Endothelial cell of umbilical vein (primary cell): Measurements from ENCODE around the gene SPDYE1. TPM values are rescaled to one million over a fixed set of nuclear protein-coding genes. Genes with fewer than 3 reads are reported as not detected.

Experiments
- BruUV-seq: library from RNA; stranded (reverse); fragments of 400-500 nt; replicated peaks from 2 replicates; lab custom pipeline; 2021; lab: Mats Ljungman, UMichigan
- CTCF ChIA-PET: fragments of 300-600, 350-600 bp; sonication (Branson Sonifier 250); formaldehyde crosslinking; loops from one replicate; lab custom pipeline; 2021; ENCODE audit warnings: antibody characterized with exemption, inconsistent platforms; lab: Charles Lee
- POLR2A ChIA-PET: fragments of 300-600, 350-600 bp; sonication (Branson Sonifier 250); formaldehyde crosslinking; loops from one replicate; lab custom pipeline; 2021; ENCODE audit warnings: antibody characterized with exemption, inconsistent platforms; lab: Charles Lee
- DNase-seq: peaks from one replicate; pipeline ENCODE4 v3.0.0-alpha.2; 2011; ENCODE audit warnings: low read depth, low spot score
- FAIRE-seq: peaks from 2 replicates; lab custom pipeline; 2011; peaks lifted over from hg19 to GRCh38; lab: Jason Lieb, UNC
- H2AFZ ChIP-seq: 2 replicates; pipeline ENCODE4 v1.6.0; 2012; ENCODE audit warnings: low read depth, low read length, control low read depth, inconsistent platforms
- H3K27ac ChIP-seq: 2 replicates; pipeline ENCODE4 v1.5.1; 2011; ENCODE audit warnings: low read depth, mild to moderate bottlenecking, control low read depth, low read length, moderate library complexity; ENCODE audit not compliant: insufficient read depth
- H3K27me3 ChIP-seq, 2 experiments: 2 replicates each; pipeline versions ENCODE4 v1.6.0 to v1.6.1; 2011; ENCODE audit warnings: low read length in 2 of 2, mixed read lengths in 1 of 2; ENCODE audit not compliant: control insufficient read depth in 2 of 2, insufficient read depth in 2 of 2
- H3K36me3 ChIP-seq, 2 experiments: 2 replicates in 1 of 2; 3 replicates in 1 of 2; pipeline ENCODE4 v1.5.1; 2011; ENCODE audit warnings: low read length in 2 of 2, mild to moderate bottlenecking in 1 of 2, moderate library complexity in 1 of 2; ENCODE audit not compliant: control insufficient read depth in 2 of 2, insufficient read depth in 2 of 2; ENCODE audit errors: extremely low read depth in 1 of 2
- H3K4me1 ChIP-seq: 3 replicates; pipeline ENCODE4 v1.5.1; 2011; ENCODE audit warnings: mild to moderate bottlenecking, low read length; ENCODE audit not compliant: control insufficient read depth, insufficient read depth; ENCODE audit errors: extremely low read depth
- H3K4me2 ChIP-seq: 2 replicates; pipeline ENCODE4 v1.6.1; 2011; ENCODE audit warnings: low read length, control low read depth, mixed read lengths; ENCODE audit not compliant: insufficient read depth
- H3K4me3 ChIP-seq, 3 experiments: fragments of 200-600 bp in 1 of 3; sonication (generic), shearing (Covaris generic) in 1 of 3; replicated peaks in 1 of 3; 2 replicates each; pipeline ENCODE4 v1.5.1; 2011 to 2016; ENCODE audit warnings: control low read depth in 3 of 3, low read length in 3 of 3, mild to moderate bottlenecking in 2 of 3, inconsistent platforms in 1 of 3, low read depth in 1 of 3, moderate library complexity in 1 of 3; ENCODE audit not compliant: insufficient read depth in 1 of 3
- H3K79me2 ChIP-seq: 2 replicates; pipeline ENCODE4 v1.6.0; 2012; ENCODE audit warnings: low read length, inconsistent platforms; ENCODE audit not compliant: control insufficient read depth, insufficient read depth
- H3K9ac ChIP-seq: replicated peaks from 2 replicates; pipeline ENCODE3; 2011; ENCODE audit warnings: low read length, control low read depth; ENCODE audit not compliant: insufficient read depth; ENCODE audit errors: extremely low read depth
- H3K9me1 ChIP-seq: replicated peaks from 3 replicates; pipeline ENCODE4 v1.6.0; 2011; ENCODE audit warnings: mild to moderate bottlenecking, low read length; ENCODE audit not compliant: control insufficient read depth, insufficient read depth; ENCODE audit errors: extremely low read depth
- H3K9me3 ChIP-seq: replicated peaks from 2 replicates; pipeline ENCODE4 v1.5.1; 2012; ENCODE audit warnings: low read length, inconsistent platforms; ENCODE audit not compliant: control insufficient read depth, insufficient read depth
- H4K20me1 ChIP-seq: replicated peaks from 2 replicates; pipeline ENCODE3; 2011; ENCODE audit warnings: mild to moderate bottlenecking, low read length; ENCODE audit not compliant: control insufficient read depth, insufficient read depth; ENCODE audit errors: extremely low read depth
- CTCF ChIP-seq, 2 donors: IDR thresholded peaks; 1 replicate in 1 of 2; 2 replicates in 1 of 2; pipeline ENCODE4 v1.5.1; 2011; ENCODE audit warnings: low read length in 2 of 2, mild to moderate bottlenecking in 2 of 2, moderate library complexity in 2 of 2, control low read depth in 1 of 2, inconsistent platforms in 1 of 2, low read depth in 1 of 2; ENCODE audit not compliant: insufficient read depth in 1 of 2; ENCODE audit errors: extremely low read depth in 1 of 2
- EZH2 ChIP-seq: IDR thresholded peaks from 2 replicates; pipeline ENCODE4 v1.6.1; 2012; ENCODE audit warnings: borderline replicate concordance, low read depth, mild to moderate bottlenecking, moderate library complexity, low read length, inconsistent platforms; ENCODE audit not compliant: severe bottlenecking
- FOS ChIP-seq: IDR thresholded peaks from 2 replicates; pipeline ENCODE4 v1.6.1; 2011; ENCODE audit warnings: mild to moderate bottlenecking, low read length, moderate library complexity, borderline replicate concordance; ENCODE audit not compliant: insufficient read depth
- GATA2 ChIP-seq: IDR thresholded peaks from 2 replicates; pipeline ENCODE4 v1.7.0; 2011; ENCODE audit warnings: low read depth, mild to moderate bottlenecking, moderate library complexity, mixed read lengths, low read length; ENCODE audit not compliant: insufficient read length, insufficient read depth
- JUN ChIP-seq: IDR thresholded peaks from 2 replicates; pipeline ENCODE4 v1.6.1; 2011; ENCODE audit warnings: borderline replicate concordance, low read depth; ENCODE audit not compliant: insufficient read length, insufficient read depth
- MAX ChIP-seq: IDR thresholded peaks from 2 replicates; pipeline ENCODE4 v1.6.1; 2011; ENCODE audit not compliant: insufficient read depth, insufficient read length
- MYC ChIP-seq: IDR thresholded peaks from one replicate; pipeline ENCODE4 v1.6.1; 2011; ENCODE audit warnings: mild to moderate bottlenecking, low read depth, low read length
- POLR2A ChIP-seq: IDR thresholded peaks from 2 replicates; pipeline ENCODE4 v1.6.1; 2012; ENCODE audit warnings: low read depth, mild to moderate bottlenecking, control low read depth, low read length
- POLR2AphosphoS5 ChIP-seq: IDR thresholded peaks from 2 replicates; pipeline ENCODE4 v1.6.1; 2012; ENCODE audit warnings: low read depth, mild to moderate bottlenecking, control low read depth, low read length, moderate library complexity; ENCODE audit not compliant: insufficient read depth
- dilution Hi-C: fragments of 300-500 bp; cut with MboI; formaldehyde crosslinking; loops from one replicate; pipeline ENCODE4 v1.15.0; 2019; ENCODE audit warnings: low sequenced_read_pairs; ENCODE audit not compliant: extremely low pct_ligation_motif_present
- intact Hi-C: fragments of 100-400 bp; cut with micrococcal nuclease; formaldehyde crosslinking; loops from one replicate; pipeline ENCODE4 v1.10.0; 2022
- polyA plus RNA-seq, 4 experiments: library from polyadenylated mRNA; depleted of rRNA in 3 of 4; stranded (reverse) in 3 of 4; unstranded in 1 of 4; fragments of >200 nt; gene quantifications; 2 replicates each; pipeline versions ENCODE4 v1.2.1 to v1.2.3, GENCODE V29; 2011 to 2012; ENCODE audit warnings: missing spikeins in 1 of 4
- total RNA-seq: library from RNA; stranded (reverse); gene quantifications from 2 replicates; pipeline ENCODE4 v1.2.3, GENCODE V29; 2021

Gene SPDYE1
- total and polyA plus RNA-seq, 2 donors (not counting 3 experiments of a cell fraction or from before 2014, with no cell fraction given), result not detected

GRCh38 chr7:44057181-44057848, 59.6 kb downstream of the SPDYE1 start:
- CTCF ChIA-PET, result interaction anchor here (1.5 kb wide), 1 partner anchor 15 kb away, joined by 4 read pairs; no protein-coding TSS in a partner anchor
- peaks cover 9 to 54% of the 10 kb centered on the region in 2 experiments for H3K36me3 ChIP-seq

More at GRCh38 chr7:44057181-44057848, 59.6 kb downstream of the SPDYE1 start:
- Histone ChIP-seq H3K9me1 (no peaks in the 10 kb centered on the region), H3K4me2 (no peak overlapping the region), H3K27ac (no peak overlapping the region), H3K4me3 (no peak overlapping the region), H4K20me1 (no peaks in the 10 kb centered on the region), H3K9me3 (no peaks in the 10 kb centered on the region), H2AFZ (no peak overlapping the region), H3K9ac (no peak overlapping the region), H3K79me2 (peaks cover 2% of the 10 kb centered on the region), H3K27me3 (no peaks in the 10 kb centered on the region), H3K4me1 (no peaks in the 10 kb centered on the region)
- POLR2A ChIA-PET, result no interaction called here
- DNase-seq, result no peak
- TF ChIP-seq POLR2A, result no peak
- TF ChIP-seq EZH2, result no peak
- no peak for TF ChIP-seq JUN
- no peak for TF ChIP-seq FOS
- no peak for TF ChIP-seq POLR2AphosphoS5
- no peak for TF ChIP-seq CTCF (IDR thresholded peaks at IDR 0.05; ENCODE audit: extremely low read depth in 1 of 2, insufficient read depth in 1 of 2, low read depth in 1 of 2, low read length in 2 of 2)
- no peak for TF ChIP-seq MAX
- no peak for TF ChIP-seq MYC
- no peak for TF ChIP-seq GATA2
- no peak for FAIRE-seq
- intact Hi-C loops, result no loop called here
- BruUV-seq, result no TSS peak
- dilution Hi-C loops, result no loop called here
